MCF 10A (cell line): ENCODE measurements around the gene PAPSS1. TPM values are rescaled to one million over a fixed set of nuclear protein-coding genes. Genes with fewer than 3 reads are reported as not detected.

Source experiments
- BruUV-seq: library from RNA; stranded (reverse); fragments of 400-500 nt; replicated peaks from 2 replicates; lab custom pipeline; 2021; lab: Mats Ljungman, UMichigan
- CTCF ChIA-PET: fragments of 300-600 bp; sonication (Branson Sonifier 250); formaldehyde crosslinking; extraction: SDS; loops from one replicate; lab custom pipeline; 2021; ENCODE audit warnings: antibody characterized with exemption, inconsistent platforms; lab: Yijun Ruan, JAX
- POLR2A ChIA-PET: fragments of 300-600, 350-650 bp; sonication (Branson Sonifier 250); formaldehyde crosslinking; extraction: SDS; loops from one replicate; lab custom pipeline; 2020; ENCODE audit warnings: antibody characterized with exemption, inconsistent platforms; lab: Yijun Ruan, JAX
- DNase-seq: peaks from one replicate; pipeline ENCODE4 v3.0.0-alpha.2; 2018; ENCODE audit not compliant: unreplicated experiment
- H3K27ac Mint-ChIP-seq: one replicate; pipeline ENCODE4 v1.8.0; 2022; ENCODE audit warnings: mild to moderate bottlenecking, low read depth, mixed read lengths; ENCODE audit not compliant: unreplicated experiment
- H3K27me3 Mint-ChIP-seq: one replicate; pipeline ENCODE4 v1.8.0; 2022; ENCODE audit warnings: mixed read lengths; ENCODE audit not compliant: insufficient read depth, unreplicated experiment
- H3K36me3 Mint-ChIP-seq: one replicate; pipeline ENCODE4 v1.8.0; 2022; ENCODE audit warnings: mild to moderate bottlenecking, moderate library complexity, mixed read lengths; ENCODE audit not compliant: insufficient read depth, unreplicated experiment
- H3K4me1 Mint-ChIP-seq: one replicate; pipeline ENCODE4 v1.8.0; 2022; ENCODE audit warnings: mixed read lengths; ENCODE audit not compliant: insufficient read depth, unreplicated experiment
- H3K4me3 Mint-ChIP-seq: one replicate; pipeline ENCODE4 v1.8.0; 2022; ENCODE audit warnings: mild to moderate bottlenecking, moderate library complexity, mixed read lengths; ENCODE audit not compliant: unreplicated experiment
- H3K9me3 Mint-ChIP-seq: one replicate; pipeline ENCODE4 v1.8.0; 2022; ENCODE audit warnings: mixed read lengths; ENCODE audit not compliant: unreplicated experiment
- intact Hi-C: fragments of 100-400 bp; cut with micrococcal nuclease; formaldehyde crosslinking; loops from 2 replicates; pipeline ENCODE4 v1.14.1; 2022
- total RNA-seq: library from RNA; stranded (reverse); gene quantifications from 2 replicates; pipeline ENCODE4 v1.2.3, GENCODE V29; 2022
- TF ChIP-seq, protein P1 (sequence below): fragments of 200-600 bp; IDR thresholded peaks from one replicate; pipeline ENCODE4 v1.8.0; 2022; ENCODE audit warnings: antibody characterized with exemption, mild to moderate bottlenecking; ENCODE audit not compliant: unreplicated experiment

PAPSS1 gene
- total RNA-seq, 1 experiment from 2014 or later, result 63.9 TPM

DNA sequence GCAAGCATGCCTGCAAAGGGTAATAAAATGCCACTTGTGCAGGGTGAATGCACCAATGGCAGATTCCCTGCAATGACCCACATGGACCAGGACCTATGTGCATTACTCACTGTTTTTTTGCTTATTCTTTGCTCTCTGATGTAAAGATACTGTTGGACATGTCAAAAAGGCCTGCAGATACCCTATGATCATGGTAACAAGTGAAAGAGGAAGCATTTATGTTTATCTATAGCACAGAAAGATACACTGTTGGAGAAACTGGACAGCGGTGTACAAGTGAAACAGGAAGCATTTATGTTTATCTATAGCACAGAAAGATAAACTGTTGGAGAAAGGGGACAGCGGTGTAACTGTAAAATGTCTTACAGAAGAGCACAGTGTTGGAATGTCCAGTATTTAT, 127.5 kb downstream of the PAPSS1 start:
- Mint-ChIP-seq H3K36me3 (no peaks in the 10 kb centered on the region), H3K9me3 (no peaks in the 10 kb centered on the region), H3K27me3 (no peaks in the 10 kb centered on the region), H3K4me3 (no peak overlapping the region), H3K27ac (no peak overlapping the region), H3K4me1 (no peaks in the 10 kb centered on the region)
- no TSS peak for BruUV-seq
- DNase-seq, result no peak
- POLR2A ChIA-PET, result no interaction called here
- intact Hi-C loops, result no loop called here
- TF ChIP-seq, protein P1, sequence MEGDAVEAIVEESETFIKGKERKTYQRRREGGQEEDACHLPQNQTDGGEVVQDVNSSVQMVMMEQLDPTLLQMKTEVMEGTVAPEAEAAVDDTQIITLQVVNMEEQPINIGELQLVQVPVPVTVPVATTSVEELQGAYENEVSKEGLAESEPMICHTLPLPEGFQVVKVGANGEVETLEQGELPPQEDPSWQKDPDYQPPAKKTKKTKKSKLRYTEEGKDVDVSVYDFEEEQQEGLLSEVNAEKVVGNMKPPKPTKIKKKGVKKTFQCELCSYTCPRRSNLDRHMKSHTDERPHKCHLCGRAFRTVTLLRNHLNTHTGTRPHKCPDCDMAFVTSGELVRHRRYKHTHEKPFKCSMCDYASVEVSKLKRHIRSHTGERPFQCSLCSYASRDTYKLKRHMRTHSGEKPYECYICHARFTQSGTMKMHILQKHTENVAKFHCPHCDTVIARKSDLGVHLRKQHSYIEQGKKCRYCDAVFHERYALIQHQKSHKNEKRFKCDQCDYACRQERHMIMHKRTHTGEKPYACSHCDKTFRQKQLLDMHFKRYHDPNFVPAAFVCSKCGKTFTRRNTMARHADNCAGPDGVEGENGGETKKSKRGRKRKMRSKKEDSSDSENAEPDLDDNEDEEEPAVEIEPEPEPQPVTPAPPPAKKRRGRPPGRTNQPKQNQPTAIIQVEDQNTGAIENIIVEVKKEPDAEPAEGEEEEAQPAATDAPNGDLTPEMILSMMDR, result no peak
- CTCF ChIA-PET, result no interaction called here

DNA sequence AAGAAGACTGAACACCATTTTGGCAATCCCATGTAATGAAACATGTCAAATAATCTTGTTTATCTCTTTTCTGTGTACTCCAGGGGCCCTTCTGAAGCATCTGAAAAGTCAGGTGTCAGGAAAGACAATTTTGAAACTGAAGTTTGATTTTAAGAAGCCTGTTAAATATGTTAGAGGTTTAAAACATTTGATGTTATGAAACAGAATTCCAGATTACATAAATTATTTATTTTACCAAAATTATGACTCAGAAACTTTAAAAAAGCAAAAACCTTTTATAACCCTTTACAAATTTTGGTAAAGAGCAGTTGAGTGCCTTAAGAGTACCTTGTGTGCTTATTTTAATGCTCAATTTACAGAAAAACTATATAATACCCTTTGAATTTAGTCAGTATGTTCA, 130.8 kb downstream of the PAPSS1 start:
- H3K4me3 Mint-ChIP-seq, result no peak overlapping the region
- TF ChIP-seq, protein P1, result no peak
- no peaks in the 10 kb centered on the region for H3K27me3 Mint-ChIP-seq
- POLR2A ChIA-PET, result interaction anchor here (0.7 kb wide), 1 partner anchor 8 kb away, joined by 3 read pairs; no protein-coding TSS in a partner anchor
- no peaks in the 10 kb centered on the region for H3K9me3 Mint-ChIP-seq
- H3K36me3 Mint-ChIP-seq, result no peaks in the 10 kb centered on the region
- DNase-seq, result no peak
- CTCF ChIA-PET, result no interaction called here
- BruUV-seq, result no TSS peak
- intact Hi-C loops, result no loop called here
- H3K27ac Mint-ChIP-seq, result no peak overlapping the region
- no peaks in the 10 kb centered on the region for H3K4me1 Mint-ChIP-seq

DNA sequence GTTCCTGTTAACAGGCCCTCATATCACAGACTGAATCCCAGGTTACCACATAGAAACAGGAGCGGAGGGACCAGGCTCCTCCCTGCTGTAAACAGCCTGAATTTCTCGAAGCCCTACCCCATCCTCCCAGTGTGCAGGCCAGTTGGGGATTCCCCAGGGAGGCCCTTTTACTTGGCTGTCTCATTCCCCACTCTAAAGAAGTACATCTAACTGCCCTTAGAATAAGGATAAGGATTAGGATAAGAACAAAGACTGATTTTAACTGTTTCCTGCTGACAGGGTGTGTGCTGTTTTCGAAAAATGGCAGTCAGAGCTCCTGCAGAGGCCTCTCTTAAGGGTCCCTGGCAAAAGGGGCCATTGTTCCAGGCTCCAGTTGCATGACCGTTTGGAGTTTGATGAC, 133.7 kb downstream of the PAPSS1 start:
- H3K4me1 Mint-ChIP-seq, result no peaks in the 10 kb centered on the region

DNA sequence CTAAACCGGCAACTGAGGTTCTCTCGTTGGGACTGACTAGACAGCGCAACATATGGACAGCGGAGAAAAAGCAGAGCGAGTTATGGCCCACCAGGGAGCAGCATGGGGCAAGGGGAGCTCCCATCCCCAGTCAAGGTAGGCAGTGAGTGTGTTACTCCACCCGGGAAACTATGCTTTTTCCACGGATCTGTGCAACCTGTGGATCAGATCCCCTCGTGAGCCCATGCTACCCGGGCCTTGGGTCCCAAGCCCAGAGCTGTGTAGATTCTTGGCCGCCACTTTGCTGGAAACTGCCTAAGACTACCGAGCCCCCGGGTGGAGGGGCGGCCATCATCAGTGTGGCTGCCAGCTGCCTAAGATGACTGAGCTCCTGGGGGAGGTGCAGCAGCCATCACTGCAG, 140.9 kb downstream of the PAPSS1 start:
- CTCF ChIA-PET, result no interaction called here
- peaks cover 11% of the 10 kb centered on the region for H3K9me3 Mint-ChIP-seq
- intact Hi-C loops, result no loop called here
- DNase-seq, result no peak
- no peak overlapping the region for H3K4me3 Mint-ChIP-seq
- H3K27ac Mint-ChIP-seq, result no peak overlapping the region
- H3K36me3 Mint-ChIP-seq, result no peaks in the 10 kb centered on the region
- TF ChIP-seq, protein P1, result no peak
- no peaks in the 10 kb centered on the region for H3K27me3 Mint-ChIP-seq
- no peaks in the 10 kb centered on the region for H3K4me1 Mint-ChIP-seq
- POLR2A ChIA-PET, result no interaction called here
- no TSS peak for BruUV-seq

More for the DNA sequence above, 133.7 kb downstream of the PAPSS1 start:
- Mint-ChIP-seq H3K27me3 (no peaks in the 10 kb centered on the region), H3K27ac (peak overlapping the region; percentile 46), H3K36me3 (no peaks in the 10 kb centered on the region), H3K9me3 (peaks cover 10% of the 10 kb centered on the region), H3K4me3 (no peak overlapping the region)
- ChIA-PET CTCF (no interaction called here), POLR2A (no interaction called here)
- DNase-seq, result no peak
- no TSS peak for BruUV-seq
- intact Hi-C loops, result no loop called here
- TF ChIP-seq, protein P1, result no peak
